Measurements from ENCODE around the gene TLX2. TPM values are rescaled to one million over a fixed set of nuclear protein-coding genes. Genes with fewer than 3 reads are reported as not detected.

Gene TLX2
- total and polyA plus RNA-seq, 2 of the 13 experiments (the other 11 are each of a cell fraction or from before 2014, with no cell fraction given): 0.05 to 0.20 TPM

- TF ChIP-seq BORCS8-MEF2B (CRISPR knock-in tag; IDR thresholded peaks at IDR 0.05) (peak; percentile 32; the same call in 1 of the 2 replicates), DZIP1 (CRISPR knock-in tag; IDR thresholded peaks at IDR 0.05) (no peak), SETDB1 (CRISPR knock-in tag; IDR thresholded peaks at IDR 0.05; ENCODE audit: borderline replicate concordance) (no peak), MXD4 (CRISPR knock-in tag; IDR thresholded peaks at IDR 0.05) (peak; percentile 20; the same call in 1 of the 2 replicates), THAP7 (CRISPR knock-in tag; IDR thresholded peaks at IDR 0.05) (no peak), ZNF547 (CRISPR knock-in tag; IDR thresholded peaks at IDR 0.05) (no peak), ETV6 (CRISPR knock-in tag; conservative IDR thresholded peaks at IDR 0.05) (0 out of 2 replicates have a peak, but pooled peaks have one; percentile 20), ARHGAP35 (CRISPR knock-in tag; IDR thresholded peaks at IDR 0.05; ENCODE audit: borderline replicate concordance) (peak; percentile 49; the same call in 1 of the 2 replicates), SALL1 (CRISPR knock-in tag; IDR thresholded peaks at IDR 0.05) (peak; percentile 25; the same call in 1 of the 2 replicates), RXRA (CRISPR knock-in tag; IDR thresholded peaks at IDR 0.05) (peak; percentile 68; the same call in 1 of the 2 replicates), AHDC1 (CRISPR knock-in tag; IDR thresholded peaks at IDR 0.05; ENCODE audit: borderline replicate concordance) (no peak), TFE3 (CRISPR knock-in tag; IDR thresholded peaks at IDR 0.05) (no peak)
Measured at GRCh38 chr2:74548900-74549826, 34.9 kb downstream of the TLX2 start (continued).

Data from HepG2 (cell line).